GM12801 (cell line): ENCODE results near the gene ATAD3B.

Experiments used
- CTCF ChIP-seq: IDR thresholded peaks from one replicate; pipeline ENCODE4 v1.5.1; 2011; ENCODE audit warnings: control low read depth; ENCODE audit not compliant: insufficient read length; ENCODE audit errors: extremely low read depth

The ATAD3B gene

GRCh38 chr1:1426496-1427105 lies 45.0 kb upstream of the ATAD3B start:
- no peak for TF ChIP-seq CTCF

- TF ChIP-seq CTCF, result no peak
These were observed 44.3 kb upstream of the ATAD3B start for GRCh38 chr1:1427106-1427819.

GRCh38 chr1:1427820-1428148 lies 43.8 kb upstream of the ATAD3B start:
- no peak for TF ChIP-seq CTCF

- no peak for TF ChIP-seq CTCF
These were observed 43.4 kb upstream of the ATAD3B start for GRCh38 chr1:1428174-1428573.

GRCh38 chr1:1429671-1430073 lies 41.9 kb upstream of the ATAD3B start:
- TF ChIP-seq CTCF, result no peak

GRCh38 chr1:1430114-1430982 lies 41.2 kb upstream of the ATAD3B start:
- no peak for TF ChIP-seq CTCF
